Pancreas (tissue), 10 donors: ENCODE measurements around the gene PHKB. TPM values are rescaled to one million over a fixed set of nuclear protein-coding genes. Genes with fewer than 3 reads are reported as not detected.

Experiments
- ATAC-seq, 4 donors: fragments of 200-7000 bp; cut with Tn5 transposase; one replicate each; pipeline versions ENCODE4 v1.8.0 to v1.9.1; 2020; ENCODE audit warnings: mild to moderate bottlenecking in 4 of 4, moderate library complexity in 4 of 4
- DNase-seq, 6 donors: peaks; one replicate each; pipeline ENCODE4 v3.0.0-alpha.2; 2020
- FAIRE-seq: peaks from 2 replicates; lab custom pipeline; 2012; peaks lifted over from hg19 to GRCh38; lab: Jason Lieb, UNC
- H3K27ac ChIP-seq, 4 donors: fragments of 200-600 bp; sonication (generic); 1 replicate in 3 of 4; 2 replicates in 1 of 4; pipeline versions ENCODE4 v1.5.0 to v1.8.0; 2020
- H3K27me3 ChIP-seq, 4 donors: fragments of 200-600 bp; one replicate each; pipeline ENCODE4 v1.8.0; 2021
- H3K36me3 ChIP-seq, 3 donors: fragments of 200-600 bp; sonication (generic) in 1 of 3; one replicate each; pipeline versions ENCODE4 v1.5.0 to v1.8.0; 2020 to 2021
- H3K4me1 ChIP-seq, 3 donors: fragments of 200-600 bp; one replicate each; pipeline ENCODE4 v1.8.0; 2021
- H3K4me3 ChIP-seq, 4 donors: fragments of 200-600 bp; sonication (generic) in 2 of 4; one replicate each; pipeline versions ENCODE4 v1.5.0 to v1.8.0; 2020 to 2021
- H3K9me3 ChIP-seq, 4 donors: fragments of 200-600 bp; one replicate each; pipeline ENCODE4 v1.8.0; 2021
- whole genome bisulfite sequencing, 2 donors: extraction: QIAGEN DNeasy Blood & Tissue Kit; methylation state at CpG; one replicate each; pipeline ENCODE4 v1.1.7; 2013; 5-methylcytosine and 5-hydroxymethylcytosine counted together
- intact Hi-C, 3 donors: fragments of 100-400 bp; cut with DNase I; formaldehyde crosslinking; loops; one replicate each; pipeline versions ENCODE4 v1.11.1 to v1.14.2; 2022
- polyA plus RNA-seq, 2 donors: library from polyadenylated mRNA; stranded (reverse); fragments of 200-250 nt; gene quantifications; one replicate each; pipeline ENCODE4 v1.2.3, GENCODE V29; 2013
- total RNA-seq, 6 donors: library from RNA; stranded (reverse); fragmentation: NEBNext Ultra II Directional in 4 of 6; extraction: Animal tissue kit (Norgen Biotek cat#: 25700) in 4 of 6; gene quantifications; one replicate each; pipeline versions ENCODE4 v1.2.1 to v1.2.4, GENCODE V29; 2021 to 2023
- TF ChIP-seq, protein P1 (sequence below), 4 donors: fragments of 200-600 bp; sonication (generic) in 3 of 4; IDR thresholded peaks; one replicate each; pipeline versions ENCODE4 v1.5.0 to v1.8.0; 2021; ENCODE audit warnings: antibody characterized with exemption in 4 of 4
- donor health status: healthy with polysubstance abuse.
- donor health status: DM: no; HTN: no; CAD: no; lungs with moderate emphysema.
- donor health status: DM: no; HTN: no; CAD: no.
- donor health status: control.
- donor health status: control.
- donor health status: Bipolar disorder and iron deficiency.
- donor health status: DM: yes; HTN: yes; CAD: no.
- donor health status: DM: no; HTN: no; CAD: no.
- donor health status: DM: no; HTN: no; CAD: no.
- donor health status: DM: yes; HTN: yes; CAD: no.

Gene PHKB
- total and polyA plus RNA-seq, 8 donors: 13.3 to 46.4 (median 27.2) TPM

GRCh38 chr16:47644661-47645060 is 183.5 kb downstream of the PHKB start:
- no peak overlapping the region for H3K4me3 ChIP-seq
- no peaks in the 10 kb centered on the region for H3K9me3 ChIP-seq
- TF ChIP-seq, protein P1, sequence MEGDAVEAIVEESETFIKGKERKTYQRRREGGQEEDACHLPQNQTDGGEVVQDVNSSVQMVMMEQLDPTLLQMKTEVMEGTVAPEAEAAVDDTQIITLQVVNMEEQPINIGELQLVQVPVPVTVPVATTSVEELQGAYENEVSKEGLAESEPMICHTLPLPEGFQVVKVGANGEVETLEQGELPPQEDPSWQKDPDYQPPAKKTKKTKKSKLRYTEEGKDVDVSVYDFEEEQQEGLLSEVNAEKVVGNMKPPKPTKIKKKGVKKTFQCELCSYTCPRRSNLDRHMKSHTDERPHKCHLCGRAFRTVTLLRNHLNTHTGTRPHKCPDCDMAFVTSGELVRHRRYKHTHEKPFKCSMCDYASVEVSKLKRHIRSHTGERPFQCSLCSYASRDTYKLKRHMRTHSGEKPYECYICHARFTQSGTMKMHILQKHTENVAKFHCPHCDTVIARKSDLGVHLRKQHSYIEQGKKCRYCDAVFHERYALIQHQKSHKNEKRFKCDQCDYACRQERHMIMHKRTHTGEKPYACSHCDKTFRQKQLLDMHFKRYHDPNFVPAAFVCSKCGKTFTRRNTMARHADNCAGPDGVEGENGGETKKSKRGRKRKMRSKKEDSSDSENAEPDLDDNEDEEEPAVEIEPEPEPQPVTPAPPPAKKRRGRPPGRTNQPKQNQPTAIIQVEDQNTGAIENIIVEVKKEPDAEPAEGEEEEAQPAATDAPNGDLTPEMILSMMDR (IDR thresholded peaks at IDR 0.05): no peak
- H3K36me3 ChIP-seq: peaks cover 0 to 21% (median 0%) of the 10 kb centered on the region in 3 donors
- DNase-seq (no peak), FAIRE-seq (no peak), ATAC-seq (no peak)
- no peak overlapping the region for H3K27ac ChIP-seq
- H3K27me3 ChIP-seq: no peaks in the 10 kb centered on the region
- H3K4me1 ChIP-seq: no peaks in the 10 kb centered on the region
- intact Hi-C loops: no loop called here

GRCh38 chr16:47646914-47647313 is 185.8 kb downstream of the PHKB start:
- DNase-seq (no peak), ATAC-seq (no peak), FAIRE-seq (no peak)
- Histone ChIP-seq H3K27me3 (no peaks in the 10 kb centered on the region), H3K27ac (no peak overlapping the region), H3K4me3 (no peak overlapping the region), H3K9me3 (no peaks in the 10 kb centered on the region), H3K4me1 (no peaks in the 10 kb centered on the region), H3K36me3 (peaks cover 0 to 17% (median 3%) of the 10 kb centered on the region in 3 donors)
- 96 to 98% methylated on average over 4 of the region's 4 CpGs for WGBS, 2 donors
- TF ChIP-seq, protein P1 (IDR thresholded peaks at IDR 0.05): no peak
- intact Hi-C loops: no loop called here

GRCh38 chr16:47657032-47657431 is 195.9 kb downstream of the PHKB start:
- H3K27ac ChIP-seq: no peak overlapping the region

DNA sequence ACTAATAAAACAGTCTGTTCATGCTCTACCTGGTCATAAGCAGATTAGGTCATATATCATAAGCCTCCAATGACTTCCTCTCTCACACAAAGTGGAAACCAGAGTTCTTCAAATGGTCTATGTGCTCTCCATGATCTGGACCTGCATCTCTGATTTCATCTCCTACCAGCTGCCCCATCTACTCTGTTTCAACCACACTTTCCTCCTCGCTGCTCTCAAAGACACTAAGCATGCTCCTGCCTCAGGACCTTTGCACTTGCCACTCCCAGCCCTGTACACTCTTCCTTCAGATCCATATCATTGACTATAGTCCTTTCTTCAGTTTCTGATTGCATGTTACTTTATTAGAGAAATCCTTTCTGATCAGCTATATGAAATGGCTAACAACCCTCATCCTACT is 196.8 kb downstream of the PHKB start:
- Histone ChIP-seq H3K36me3 (peaks cover 0 to 15% (median 0%) of the 10 kb centered on the region in 3 donors), H3K27me3 (no peaks in the 10 kb centered on the region), H3K9me3 (no peaks in the 10 kb centered on the region), H3K27ac (no peak overlapping the region), H3K4me3 (no peak overlapping the region), H3K4me1 (no peaks in the 10 kb centered on the region)
- DNase-seq (no peak), FAIRE-seq (no peak), ATAC-seq (no peak)
- TF ChIP-seq, protein P1 (IDR thresholded peaks at IDR 0.05): no peak
- WGBS, 2 donors: 85 to 100% methylated on average over 1 of the region's 1 CpG
- intact Hi-C loops: no loop called here

More at GRCh38 chr16:47657032-47657431, 195.9 kb downstream of the PHKB start:
- TF ChIP-seq, protein P1 (IDR thresholded peaks at IDR 0.05): no peak
- DNase-seq (no peak), ATAC-seq (no peak), FAIRE-seq (no peak)
- H3K4me3 ChIP-seq: no peak overlapping the region
- H3K4me1 ChIP-seq: no peaks in the 10 kb centered on the region
- intact Hi-C loops: no loop called here
- peaks cover 0 to 14% (median 0%) of the 10 kb centered on the region in 3 donors for H3K36me3 ChIP-seq
- H3K9me3 ChIP-seq: no peaks in the 10 kb centered on the region
- no peaks in the 10 kb centered on the region for H3K27me3 ChIP-seq
- WGBS, 2 donors: 74 to 79% methylated on average over 3 of the region's 3 CpGs

DNA sequence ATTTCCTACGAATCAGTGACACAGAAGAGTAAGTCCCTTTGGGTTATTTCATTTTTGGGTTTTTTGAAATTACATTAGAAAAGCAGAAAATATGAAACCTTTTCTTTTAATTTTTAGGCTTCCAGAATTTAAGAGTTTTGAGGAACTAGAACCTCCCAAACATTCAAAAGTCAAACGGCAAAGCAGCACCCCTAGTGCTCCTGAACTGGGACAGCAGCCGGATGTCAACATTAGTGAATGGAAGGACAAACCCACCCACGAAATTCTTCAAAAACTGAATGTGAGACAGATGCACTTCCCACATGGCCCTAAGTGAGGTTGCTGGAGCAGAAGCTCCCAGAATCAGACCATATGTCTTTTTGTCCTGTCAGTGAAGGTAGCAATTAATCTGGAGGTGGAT is 199.4 kb downstream of the PHKB start:
- Histone ChIP-seq H3K9me3 (no peaks in the 10 kb centered on the region), H3K27me3 (no peaks in the 10 kb centered on the region), H3K36me3 (peaks cover 0 to 19% (median 0%) of the 10 kb centered on the region in 3 donors), H3K4me1 (peaks cover 0 to 3% (median 0%) of the 10 kb centered on the region in 3 donors), H3K4me3 (no peak overlapping the region), H3K27ac (no peak overlapping the region)
- DNase-seq: no peak
- intact Hi-C loops: no loop called here
- 94 to 95% methylated on average over 4 of the region's 4 CpGs for WGBS, 2 donors
- no peak for ATAC-seq
- TF ChIP-seq, protein P1 (IDR thresholded peaks at IDR 0.05): no peak
- FAIRE-seq: no peak
